ENCODE results near the gene TXNL1. TPM values are rescaled to one million over a fixed set of nuclear protein-coding genes. Genes with fewer than 3 reads are reported as not detected.

Gene TXNL1
- total and polyA plus RNA-seq, 2 of the 8 experiments (the other 6 are each of a cell fraction or from before 2014, with no cell fraction given), result 35.1 to 85.8 TPM

GRCh38 chr18:56638232-56639103 is at the start of gene TXNL1 (continued):
- TF ChIP-seq ASH2L (IDR thresholded peaks at IDR 0.05; ENCODE audit: low read length) (peak; percentile 56), KDM4A (IDR thresholded peaks at IDR 0.05; ENCODE audit: low read depth, low read length, severe bottlenecking) (peak; percentile 49), CREB1 (IDR thresholded peaks at IDR 0.05) (peak; percentile 97), SIRT6 (IDR thresholded peaks at IDR 0.05; ENCODE audit: low read length) (no peak), POLR2AphosphoS5 (IDR thresholded peaks at IDR 0.05; ENCODE audit: low read depth, low read length) (peak; percentile 90), FOSL1 (IDR thresholded peaks at IDR 0.05; ENCODE audit: insufficient read depth, low read depth, low read length) (no peak), ATF3 (IDR thresholded peaks at IDR 0.05; ENCODE audit: insufficient read depth, low read depth, low read length) (peak; percentile 91), POU5F1 (IDR thresholded peaks at IDR 0.05; ENCODE audit: low read depth, low read length) (no peak), RBBP5 (IDR thresholded peaks at IDR 0.05; ENCODE audit: borderline replicate concordance, low read depth, low read length) (0 out of 2 replicates have a peak, but pooled peaks have one; percentile 77), CHD7 (IDR thresholded peaks at IDR 0.05; ENCODE audit: insufficient replicate concordance, low read length) (no peak)

All from H1 (cell line).